PC-3 (cell line): ENCODE measurements around the gene ASTN2.

Experiments
- EZH2 ChIP-seq: fragments of 300-600 bp; sonication (generic); IDR thresholded peaks from one replicate; pipeline ENCODE4 v1.6.1; 2017; ENCODE audit warnings: antibody characterized with exemption, mild to moderate bottlenecking, low read length; ENCODE audit not compliant: unreplicated experiment
- EZH2phosphoT487 ChIP-seq: fragments of 300-600 bp; sonication (generic); IDR thresholded peaks from 2 replicates; pipeline ENCODE4 v1.6.1; 2018; ENCODE audit warnings: mild to moderate bottlenecking, antibody characterized with exemption, low read length, borderline replicate concordance
- TF ChIP-seq, protein P1 (sequence below): fragments of 300-600 bp; sonication (generic); conservative IDR thresholded peaks from 2 replicates; pipeline ENCODE4 v1.5.1; 2017; ENCODE audit warnings: antibody characterized with exemption, low read depth, mild to moderate bottlenecking, low read length

DNA sequence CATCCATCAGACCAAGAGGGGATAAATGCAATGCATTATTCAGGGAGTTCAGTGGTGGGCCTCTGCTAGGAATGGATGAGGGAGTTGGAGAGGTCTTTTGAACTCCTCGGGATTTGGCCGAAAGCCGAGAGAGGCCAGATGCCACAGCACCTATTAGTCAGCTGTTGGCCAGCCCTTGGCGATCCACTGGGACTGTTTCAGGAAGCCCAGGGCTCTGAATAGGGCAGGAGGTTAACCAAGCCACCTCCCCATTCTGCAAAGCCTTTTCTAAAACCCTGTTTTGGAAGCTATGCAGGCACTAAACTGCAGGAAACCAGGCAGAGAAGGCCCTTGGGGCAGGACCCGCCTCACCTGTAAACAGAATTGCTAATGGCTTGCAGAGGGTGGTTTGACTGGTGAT, 37.8 kb downstream of the ASTN2 start:
- TF ChIP-seq EZH2 (no peak), EZH2phosphoT487 (no peak)
- TF ChIP-seq, protein P1, sequence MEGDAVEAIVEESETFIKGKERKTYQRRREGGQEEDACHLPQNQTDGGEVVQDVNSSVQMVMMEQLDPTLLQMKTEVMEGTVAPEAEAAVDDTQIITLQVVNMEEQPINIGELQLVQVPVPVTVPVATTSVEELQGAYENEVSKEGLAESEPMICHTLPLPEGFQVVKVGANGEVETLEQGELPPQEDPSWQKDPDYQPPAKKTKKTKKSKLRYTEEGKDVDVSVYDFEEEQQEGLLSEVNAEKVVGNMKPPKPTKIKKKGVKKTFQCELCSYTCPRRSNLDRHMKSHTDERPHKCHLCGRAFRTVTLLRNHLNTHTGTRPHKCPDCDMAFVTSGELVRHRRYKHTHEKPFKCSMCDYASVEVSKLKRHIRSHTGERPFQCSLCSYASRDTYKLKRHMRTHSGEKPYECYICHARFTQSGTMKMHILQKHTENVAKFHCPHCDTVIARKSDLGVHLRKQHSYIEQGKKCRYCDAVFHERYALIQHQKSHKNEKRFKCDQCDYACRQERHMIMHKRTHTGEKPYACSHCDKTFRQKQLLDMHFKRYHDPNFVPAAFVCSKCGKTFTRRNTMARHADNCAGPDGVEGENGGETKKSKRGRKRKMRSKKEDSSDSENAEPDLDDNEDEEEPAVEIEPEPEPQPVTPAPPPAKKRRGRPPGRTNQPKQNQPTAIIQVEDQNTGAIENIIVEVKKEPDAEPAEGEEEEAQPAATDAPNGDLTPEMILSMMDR = no peak
